ENCODE measurements around the gene HCFC2.

DNA sequence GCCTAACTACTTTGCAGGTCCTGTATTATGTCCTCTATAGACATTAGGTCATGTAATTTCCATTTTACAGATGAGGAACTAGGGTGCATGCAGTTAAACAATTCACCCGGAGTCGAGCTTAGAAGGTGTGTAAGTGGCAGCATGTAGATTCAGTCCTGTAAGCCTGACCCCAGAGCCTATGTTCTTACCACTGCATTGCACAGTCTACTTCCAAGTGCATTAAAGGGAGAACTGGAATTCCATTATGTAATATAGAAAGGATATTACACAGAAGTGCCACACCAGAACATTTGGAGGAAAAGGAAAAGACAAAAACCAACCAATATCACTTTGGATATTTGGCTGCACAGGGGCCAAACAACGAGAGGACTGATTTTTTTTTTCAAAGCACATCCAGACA, 15.5 kb upstream of the HCFC2 start:
- TF ChIP-seq EZH2 (IDR thresholded peaks at IDR 0.05; ENCODE audit: borderline replicate concordance, low read depth, low read length, severe bottlenecking): no peak
- TF ChIP-seq, protein P1, sequence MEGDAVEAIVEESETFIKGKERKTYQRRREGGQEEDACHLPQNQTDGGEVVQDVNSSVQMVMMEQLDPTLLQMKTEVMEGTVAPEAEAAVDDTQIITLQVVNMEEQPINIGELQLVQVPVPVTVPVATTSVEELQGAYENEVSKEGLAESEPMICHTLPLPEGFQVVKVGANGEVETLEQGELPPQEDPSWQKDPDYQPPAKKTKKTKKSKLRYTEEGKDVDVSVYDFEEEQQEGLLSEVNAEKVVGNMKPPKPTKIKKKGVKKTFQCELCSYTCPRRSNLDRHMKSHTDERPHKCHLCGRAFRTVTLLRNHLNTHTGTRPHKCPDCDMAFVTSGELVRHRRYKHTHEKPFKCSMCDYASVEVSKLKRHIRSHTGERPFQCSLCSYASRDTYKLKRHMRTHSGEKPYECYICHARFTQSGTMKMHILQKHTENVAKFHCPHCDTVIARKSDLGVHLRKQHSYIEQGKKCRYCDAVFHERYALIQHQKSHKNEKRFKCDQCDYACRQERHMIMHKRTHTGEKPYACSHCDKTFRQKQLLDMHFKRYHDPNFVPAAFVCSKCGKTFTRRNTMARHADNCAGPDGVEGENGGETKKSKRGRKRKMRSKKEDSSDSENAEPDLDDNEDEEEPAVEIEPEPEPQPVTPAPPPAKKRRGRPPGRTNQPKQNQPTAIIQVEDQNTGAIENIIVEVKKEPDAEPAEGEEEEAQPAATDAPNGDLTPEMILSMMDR (IDR thresholded peaks at IDR 0.05; ENCODE audit: borderline replicate concordance, extremely low read depth, low read length, poor library complexity, severe bottlenecking): no peak
